ENCODE results near the gene UBL5. TPM values are rescaled to one million over a fixed set of nuclear protein-coding genes. Genes with fewer than 3 reads are reported as not detected.
"Not testable (repeated sequence)": the region's sequence is repeated elsewhere in the genome, so short reads cannot be mapped to it uniquely, and the experiment has no call there.

The UBL5 gene
- total RNA-seq, 1 donor from 2014 or later: 270 TPM

DNA sequence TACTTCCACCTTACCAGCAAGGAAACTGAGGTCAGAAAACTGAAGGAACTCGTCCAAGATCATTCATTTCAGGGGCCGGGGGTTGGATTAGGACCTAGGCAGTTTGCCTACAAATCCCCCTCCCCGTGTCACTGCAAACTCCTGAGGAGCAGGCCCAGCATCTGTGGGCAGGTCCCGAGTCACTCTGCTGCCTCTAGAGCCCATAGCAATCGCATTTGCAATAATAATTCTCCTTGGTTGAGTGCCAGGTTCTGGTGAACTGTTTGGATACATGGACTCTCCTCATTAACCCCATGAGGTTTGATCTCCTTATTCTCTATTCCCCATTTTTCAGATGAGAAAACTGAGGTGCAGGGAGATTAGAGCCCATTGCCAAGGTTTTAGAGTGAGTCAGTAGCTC lies 8.3 kb downstream of the UBL5 start:
- TF ChIP-seq, protein P1, sequence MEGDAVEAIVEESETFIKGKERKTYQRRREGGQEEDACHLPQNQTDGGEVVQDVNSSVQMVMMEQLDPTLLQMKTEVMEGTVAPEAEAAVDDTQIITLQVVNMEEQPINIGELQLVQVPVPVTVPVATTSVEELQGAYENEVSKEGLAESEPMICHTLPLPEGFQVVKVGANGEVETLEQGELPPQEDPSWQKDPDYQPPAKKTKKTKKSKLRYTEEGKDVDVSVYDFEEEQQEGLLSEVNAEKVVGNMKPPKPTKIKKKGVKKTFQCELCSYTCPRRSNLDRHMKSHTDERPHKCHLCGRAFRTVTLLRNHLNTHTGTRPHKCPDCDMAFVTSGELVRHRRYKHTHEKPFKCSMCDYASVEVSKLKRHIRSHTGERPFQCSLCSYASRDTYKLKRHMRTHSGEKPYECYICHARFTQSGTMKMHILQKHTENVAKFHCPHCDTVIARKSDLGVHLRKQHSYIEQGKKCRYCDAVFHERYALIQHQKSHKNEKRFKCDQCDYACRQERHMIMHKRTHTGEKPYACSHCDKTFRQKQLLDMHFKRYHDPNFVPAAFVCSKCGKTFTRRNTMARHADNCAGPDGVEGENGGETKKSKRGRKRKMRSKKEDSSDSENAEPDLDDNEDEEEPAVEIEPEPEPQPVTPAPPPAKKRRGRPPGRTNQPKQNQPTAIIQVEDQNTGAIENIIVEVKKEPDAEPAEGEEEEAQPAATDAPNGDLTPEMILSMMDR (IDR thresholded peaks at IDR 0.05): no peak
- no peak for ATAC-seq (ENCODE audit: low read depth)
- H3K27me3 Mint-ChIP-seq: no peaks in the 10 kb centered on the region
- H3K4me1 Mint-ChIP-seq: peaks cover 12% of the 10 kb centered on the region
- H3K9me3 Mint-ChIP-seq: no peaks in the 10 kb centered on the region
- peaks cover 30% of the 10 kb centered on the region for H3K36me3 Mint-ChIP-seq (ENCODE audit: low read depth)
- no peak for DNase-seq
- H3K4me3 Mint-ChIP-seq: peak overlapping the region; percentile 79
- peak overlapping the region; percentile 30 for H3K27ac Mint-ChIP-seq
- ChIA-PET POLR2A (interaction anchor here (0.6 to 2.3 kb wide), 3 partner anchors 9 to 17 kb away, joined by 3 to 11 read pairs (median 9); partner anchors contain the start of genes FBXL12 and UBL5), CTCF (interaction anchor here (0.6 to 0.8 kb wide), 2 partner anchors 280 to 350 kb away, joined by 3 read pairs; no protein-coding TSS in a partner anchor)
- intact Hi-C loops (cut with micrococcal nuclease): no loop called here

DNA sequence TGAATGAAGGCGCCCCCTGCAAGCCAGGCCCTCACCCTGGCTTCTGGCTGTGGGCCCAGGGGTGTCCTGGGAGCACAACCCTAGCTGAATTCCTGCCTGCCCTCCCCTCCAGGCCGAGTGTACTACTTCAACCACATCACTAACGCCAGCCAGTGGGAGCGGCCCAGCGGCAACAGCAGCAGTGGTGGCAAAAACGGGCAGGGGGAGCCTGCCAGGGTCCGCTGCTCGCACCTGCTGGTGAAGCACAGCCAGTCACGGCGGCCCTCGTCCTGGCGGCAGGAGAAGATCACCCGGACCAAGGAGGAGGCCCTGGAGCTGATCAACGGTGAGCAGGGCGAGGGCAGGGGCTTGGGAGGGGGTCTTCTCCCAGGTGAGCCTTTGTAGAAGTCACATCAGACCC lies 10.6 kb downstream of the UBL5 start:
- ChIA-PET POLR2A (interaction anchor here (1.2 kb wide), 1 partner anchor 19 kb away, joined by 3 read pairs; the partner anchor contains the start of gene FBXL12), CTCF (no interaction called here)
- DNase-seq (no peak), ATAC-seq (ENCODE audit: low read depth) (no peak)
- TF ChIP-seq, protein P1 (IDR thresholded peaks at IDR 0.05): no peak
- no peak overlapping the region for H3K27ac Mint-ChIP-seq
- H3K9me3 Mint-ChIP-seq: peaks cover 2% of the 10 kb centered on the region
- no peaks in the 10 kb centered on the region for H3K27me3 Mint-ChIP-seq
- H3K36me3 Mint-ChIP-seq (ENCODE audit: low read depth): peaks cover 53% of the 10 kb centered on the region
- H3K4me3 Mint-ChIP-seq: no peak overlapping the region
- intact Hi-C loops (cut with micrococcal nuclease): no loop called here
- peaks cover 12% of the 10 kb centered on the region for H3K4me1 Mint-ChIP-seq

DNA sequence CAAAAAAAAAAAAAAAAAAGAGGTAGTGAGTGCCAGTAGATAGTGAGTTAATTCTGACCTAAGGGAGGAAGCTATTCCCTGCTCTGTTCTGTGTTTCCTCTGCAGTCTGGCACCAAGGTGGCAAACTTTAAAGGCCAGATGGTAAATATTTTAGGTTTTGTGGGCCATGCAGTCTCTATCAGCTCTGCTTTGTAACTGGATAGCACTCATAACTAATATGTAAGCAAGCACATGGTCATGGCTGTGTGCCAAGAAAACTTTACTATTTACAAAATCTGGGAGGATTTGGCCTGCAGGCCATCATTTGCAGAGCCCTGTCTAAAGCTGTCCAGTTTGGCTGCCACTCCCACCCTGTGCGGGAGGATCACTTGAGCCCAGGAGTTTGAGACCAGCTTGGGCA lies 11.7 kb downstream of the UBL5 start:
- DNase-seq: no peak
- Mint-ChIP-seq H3K9me3 (peaks cover 3% of the 10 kb centered on the region), H3K27me3 (no peaks in the 10 kb centered on the region), H3K4me3 (no peak overlapping the region), H3K27ac (no peak overlapping the region), H3K4me1 (peaks cover 12% of the 10 kb centered on the region), H3K36me3 (ENCODE audit: low read depth) (peaks cover 63% of the 10 kb centered on the region)
- TF ChIP-seq, protein P1 (IDR thresholded peaks at IDR 0.05): no peak
- POLR2A ChIA-PET: no interaction called here
- no peak for ATAC-seq (ENCODE audit: low read depth)
- intact Hi-C loops (cut with micrococcal nuclease): no loop called here
- CTCF ChIA-PET: no interaction called here

DNA sequence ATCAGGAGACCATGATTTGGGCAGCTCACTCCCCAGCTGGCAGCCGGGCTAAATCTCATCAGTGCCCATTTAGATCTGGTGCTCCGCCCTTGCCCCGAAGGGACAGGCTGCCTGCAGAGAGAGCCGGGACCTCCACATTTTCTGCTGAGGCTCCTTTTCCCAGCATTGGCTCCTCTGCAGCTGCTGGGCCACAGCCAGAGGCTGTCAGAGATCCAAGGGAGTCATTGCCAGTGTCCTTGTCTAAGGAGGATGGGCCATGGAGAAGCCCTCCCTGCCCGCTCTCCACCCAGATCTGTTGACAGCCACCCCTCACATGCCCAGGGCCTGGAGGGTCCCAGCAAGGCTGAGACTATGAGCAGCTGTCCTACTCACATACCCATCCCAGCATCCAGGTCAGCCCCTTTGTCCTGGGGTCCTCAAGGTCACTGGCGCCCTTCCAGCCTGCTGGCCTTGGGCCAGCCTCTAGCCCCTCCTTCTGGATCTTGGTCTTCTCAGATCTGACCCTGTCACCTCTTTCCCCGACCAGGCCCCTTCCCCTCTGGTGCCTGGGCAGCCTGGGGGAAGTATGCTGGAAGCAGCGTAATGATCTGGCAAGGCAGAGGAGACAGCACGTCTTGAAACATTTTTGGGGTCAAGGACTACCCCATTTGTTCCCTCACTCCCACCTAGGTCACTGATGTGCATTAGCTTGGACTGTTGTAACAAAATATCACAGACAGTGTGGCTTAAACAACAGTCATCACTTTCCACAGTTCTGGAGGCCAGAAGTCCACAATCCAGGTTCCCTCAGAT lies 15.3 kb downstream of the UBL5 start:
- H3K27ac Mint-ChIP-seq: no peak overlapping the region
- H3K4me3 Mint-ChIP-seq: no peak overlapping the region
- DNase-seq (no peak), ATAC-seq (ENCODE audit: low read depth) (no peak)
- H3K27me3 Mint-ChIP-seq: no peaks in the 10 kb centered on the region
- ChIA-PET POLR2A (no interaction called here), CTCF (no interaction called here)
- intact Hi-C loops (cut with micrococcal nuclease): no loop called here
- H3K4me1 Mint-ChIP-seq: no peaks in the 10 kb centered on the region
- H3K36me3 Mint-ChIP-seq (ENCODE audit: low read depth): peaks cover 94% of the 10 kb centered on the region
- H3K9me3 Mint-ChIP-seq: peaks cover 3% of the 10 kb centered on the region
- TF ChIP-seq, protein P1 (IDR thresholded peaks at IDR 0.05): no peak

DNA sequence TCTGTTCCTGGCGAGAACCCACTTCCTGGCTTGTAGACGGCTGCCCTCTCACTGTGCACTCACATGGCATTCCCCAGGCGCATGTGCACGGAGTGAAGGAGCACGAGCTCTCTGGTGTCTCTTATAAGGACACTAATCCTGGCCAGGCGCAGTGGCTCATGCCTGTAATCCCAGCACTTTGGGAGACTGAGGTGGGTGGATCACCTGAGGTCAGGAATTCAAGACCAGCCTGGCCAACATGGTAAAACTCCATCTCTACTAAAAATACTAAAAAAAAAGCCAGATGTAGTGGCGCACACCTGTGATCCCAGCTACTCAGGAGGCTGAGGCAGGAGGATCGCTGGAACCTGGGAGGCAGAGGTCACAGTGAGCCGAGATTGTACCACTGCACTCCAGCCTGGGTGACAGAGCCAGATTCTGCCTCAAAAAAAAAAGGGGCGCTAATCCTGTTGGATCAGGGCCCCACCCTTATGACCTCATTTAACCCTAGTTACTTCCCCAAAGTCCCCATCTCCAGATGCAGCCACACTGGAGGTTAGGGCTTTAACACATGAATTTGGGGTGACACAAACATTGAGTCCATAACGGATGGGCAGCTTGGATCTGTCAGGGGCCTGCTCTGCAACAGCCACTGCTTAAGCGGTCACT lies 16.0 kb downstream of the UBL5 start:
- POLR2A ChIA-PET; H3K4me3 Mint-ChIP-seq; CTCF ChIA-PET; H3K4me1 Mint-ChIP-seq; H3K27me3 Mint-ChIP-seq; intact Hi-C loops (cut with micrococcal nuclease); DNase-seq; H3K9me3 Mint-ChIP-seq; H3K27ac Mint-ChIP-seq; ATAC-seq (ENCODE audit: low read depth): not testable (repeated sequence)
- peaks cover 89% of the 10 kb centered on the region for H3K36me3 Mint-ChIP-seq (ENCODE audit: low read depth)

Measured in activated B cell treated with CpG ODN at 0.5 μM for 24 hours (primary cell).